Stimulated activated CD4-positive, alpha-beta T cell treated with anti-CD3 and anti-CD28 coated beads, Interleukin-2, amount 100 ng/mL, for 48 hours (primary cell): ENCODE data around the gene NEUROG3.
"Not testable (repeated sequence)": the region's sequence is repeated elsewhere in the genome, so short reads cannot be mapped to it uniquely, and the experiment has no call there.

ENCODE experiments used
- DNase-seq, 2 donors: peaks; one replicate each; pipeline ENCODE4 v3.0.0-alpha.2; 2020

The NEUROG3 gene

GRCh38 chr10:69571618-69572158 is 1.5 kb downstream of the NEUROG3 start:
- no peak for DNase-seq

DNA sequence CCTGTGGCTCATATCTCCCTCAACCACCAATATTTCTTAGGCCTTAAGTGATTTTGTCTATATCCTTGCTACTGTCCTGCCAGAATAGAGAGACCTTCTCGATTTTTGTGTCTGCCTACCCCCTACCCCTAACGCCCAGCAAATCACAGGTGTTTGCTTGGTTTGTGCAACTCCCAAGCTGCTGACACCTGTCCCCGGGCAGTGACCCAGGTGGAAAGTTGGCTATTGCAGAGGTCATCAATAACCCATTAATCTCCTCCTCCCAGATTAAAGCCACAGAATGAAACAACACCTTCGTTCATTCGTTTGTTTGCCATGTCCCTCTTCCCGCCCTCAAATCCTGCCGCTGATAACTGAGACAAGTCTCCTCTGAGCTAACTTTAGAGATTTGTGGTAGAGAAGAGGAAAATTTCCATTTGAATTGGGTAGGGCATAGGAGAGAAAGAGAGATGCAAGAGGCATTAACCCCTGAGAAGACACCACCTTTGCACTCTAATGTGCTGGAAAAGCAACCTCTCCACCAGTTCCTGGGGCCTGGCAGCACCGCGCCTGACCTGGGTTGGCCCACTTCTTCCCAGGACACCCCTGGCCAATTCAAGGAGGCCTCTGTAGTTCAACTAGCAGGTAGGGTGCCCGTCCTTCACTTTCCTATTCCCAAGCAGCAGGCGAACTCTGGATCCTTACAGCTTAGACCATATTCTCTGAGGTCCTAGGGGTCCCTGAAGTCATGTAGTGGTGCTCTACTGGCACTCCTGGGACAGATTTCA is 3.0 kb downstream of the NEUROG3 start:
- no peak for DNase-seq

- DNase-seq = no peak
Observed at GRCh38 chr10:69569396-69569934, 3.8 kb downstream of the NEUROG3 start.

- DNase-seq = no peak
Observed at GRCh38 chr10:69568472-69569395, 4.5 kb downstream of the NEUROG3 start.

GRCh38 chr10:69567920-69568319 is 5.3 kb downstream of the NEUROG3 start:
- peak; percentile 39 to 40 for DNase-seq

- DNase-seq = no peak
Observed at GRCh38 chr10:69562731-69563254, 10.4 kb downstream of the NEUROG3 start.

DNA sequence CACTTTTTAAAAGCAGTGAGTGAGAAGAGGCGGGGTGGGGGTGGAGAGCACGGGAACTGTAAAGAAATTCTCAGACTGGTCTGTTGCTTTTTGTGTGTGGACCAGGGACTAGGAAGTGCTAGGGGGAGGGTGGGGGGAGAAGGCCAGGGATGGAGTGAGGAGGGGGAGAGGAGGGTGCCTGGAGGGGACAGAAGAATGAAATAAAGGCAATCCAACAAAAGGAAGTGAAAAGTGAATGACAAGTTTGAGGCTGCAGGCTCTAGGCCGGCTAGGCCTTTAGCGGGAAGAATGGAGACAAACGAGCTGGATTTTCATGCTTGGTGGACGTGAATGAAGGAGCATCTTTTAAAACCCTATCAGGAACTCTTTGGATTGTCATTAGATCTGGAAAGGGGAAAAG is 13.7 kb downstream of the NEUROG3 start:
- DNase-seq = no peak

- no peak for DNase-seq
Observed at GRCh38 chr10:69558559-69558958, 14.7 kb downstream of the NEUROG3 start.

GRCh38 chr10:69554611-69555010 is 18.6 kb downstream of the NEUROG3 start:
- DNase-seq = no peak

DNA sequence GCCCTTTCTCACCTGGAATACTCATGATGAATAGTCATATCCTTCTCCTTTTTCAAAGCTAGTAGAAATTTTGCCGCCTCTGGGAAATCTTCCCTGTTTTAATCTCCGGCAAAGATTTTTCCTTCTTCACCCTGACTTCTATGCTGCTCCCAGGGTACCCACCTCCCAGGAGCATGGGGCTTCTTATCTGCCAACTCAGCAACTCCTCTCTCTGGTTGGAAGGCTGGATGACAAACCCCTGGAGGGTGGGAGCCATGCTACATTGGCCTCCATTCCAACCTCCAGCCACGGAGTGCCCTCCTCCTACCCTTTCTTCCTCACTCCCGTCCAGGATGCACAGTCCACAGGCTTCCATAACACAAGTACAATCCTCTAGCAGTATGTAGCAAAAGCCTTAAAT is 19.9 kb downstream of the NEUROG3 start:
- DNase-seq = no peak

DNA sequence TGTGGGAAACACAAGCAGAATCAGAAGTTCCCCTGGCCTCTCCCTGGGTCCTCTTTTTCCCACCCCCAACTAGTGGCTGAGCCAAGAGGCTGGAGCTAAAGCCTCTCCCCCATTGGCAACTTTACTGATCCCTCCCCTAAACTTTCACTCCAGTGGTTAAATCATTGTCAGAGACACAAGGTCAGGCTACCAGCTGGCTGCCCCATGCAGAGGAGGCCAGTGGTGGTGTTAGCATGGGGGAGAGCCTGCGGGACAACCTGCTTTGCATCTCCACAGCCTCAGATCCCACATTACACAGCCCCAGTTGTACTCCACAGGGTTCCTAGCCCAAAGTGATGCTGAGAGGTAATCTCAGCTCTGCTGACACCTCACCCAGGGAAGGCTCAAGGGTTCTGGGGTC is 21.0 kb downstream of the NEUROG3 start:
- no peak for DNase-seq

DNA sequence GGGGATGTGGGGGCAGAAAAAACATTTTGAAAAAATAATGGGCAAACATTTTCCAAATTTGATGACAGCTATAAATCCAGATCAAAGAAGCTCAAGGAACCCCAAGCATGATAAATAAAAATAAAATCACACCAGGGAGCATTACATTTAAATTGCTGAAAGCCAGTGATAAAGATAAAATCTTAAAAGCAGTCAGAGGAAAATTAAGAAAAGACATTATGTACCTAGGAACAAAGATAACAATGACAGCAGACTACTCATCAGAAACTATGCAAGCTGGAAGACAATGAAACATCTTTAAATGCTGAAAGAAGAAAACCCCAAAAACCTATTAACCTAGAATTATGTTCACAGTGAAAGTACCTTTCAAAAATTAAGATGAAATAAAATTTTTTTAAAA is 23.3 kb downstream of the NEUROG3 start:
- DNase-seq = no peak

DNA sequence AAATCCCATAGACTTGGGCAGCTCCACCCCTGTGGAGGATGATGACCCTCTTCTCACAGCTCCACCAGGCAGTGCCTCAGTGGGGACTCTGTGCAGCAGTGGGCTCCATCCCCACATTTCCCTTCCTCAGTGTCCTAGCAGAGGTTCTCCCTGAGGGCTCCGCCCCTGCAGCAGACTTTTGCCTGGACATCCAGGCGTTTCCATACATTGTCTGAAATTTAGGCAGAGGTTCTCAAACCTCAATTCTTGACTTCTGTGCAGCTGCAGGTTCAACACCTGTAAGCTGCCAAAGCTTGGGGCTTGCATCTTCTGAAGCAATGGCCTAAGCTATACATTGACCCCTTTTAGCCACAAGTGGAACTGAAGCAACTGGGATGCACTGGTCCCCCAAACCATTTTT is 31.8 kb downstream of the NEUROG3 start:
- DNase-seq = no peak

GRCh38 chr10:69538461-69538860 is 34.8 kb downstream of the NEUROG3 start:
- DNase-seq = no peak

GRCh38 chr10:69537449-69537848 is 35.8 kb downstream of the NEUROG3 start:
- no peak for DNase-seq

- DNase-seq = not testable (repeated sequence)
Observed at GRCh38 chr10:69536521-69536920, 36.7 kb downstream of the NEUROG3 start.

GRCh38 chr10:69533658-69534057 is 39.6 kb downstream of the NEUROG3 start:
- no peak for DNase-seq

DNA sequence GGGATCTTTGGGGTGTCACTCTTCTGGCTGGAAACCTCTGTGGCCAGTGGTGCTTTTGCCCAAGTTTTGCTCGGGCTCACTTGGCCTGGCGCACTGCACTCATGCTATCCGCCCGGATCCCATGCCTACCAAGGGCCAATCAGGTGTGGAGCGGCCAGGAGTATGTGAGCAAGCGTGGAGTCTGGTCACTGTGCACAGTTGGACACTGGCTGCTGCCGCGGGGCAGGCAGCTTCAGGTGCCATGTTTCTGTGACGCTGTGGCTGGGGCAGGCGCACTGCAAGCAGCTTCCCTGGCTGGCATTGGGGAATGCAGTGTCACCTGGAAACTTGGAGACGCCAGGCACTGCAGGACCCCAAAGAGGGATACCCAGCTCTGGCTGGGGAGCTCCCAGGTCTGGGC is 45.3 kb downstream of the NEUROG3 start:
- DNase-seq = no peak
